Stimulated activated CD4-positive, alpha-beta T cell treated with anti-CD3 and anti-CD28 coated beads, Interleukin-12 subunit alpha, Interleukin-12 subunit beta, amount 100 ng/mL, for 24 hours (primary cell): ENCODE results near the gene ATP6V0E1.
A peak's percentile ranks its signal among the peaks of the same experiment; 100 is the strongest.

ENCODE experiments used
- DNase-seq, 2 experiments: peaks; one replicate each; pipeline ENCODE4 v3.0.0-alpha.2; 2020; ENCODE audit warnings: low read depth in 2 of 2

The ATP6V0E1 gene

DNA sequence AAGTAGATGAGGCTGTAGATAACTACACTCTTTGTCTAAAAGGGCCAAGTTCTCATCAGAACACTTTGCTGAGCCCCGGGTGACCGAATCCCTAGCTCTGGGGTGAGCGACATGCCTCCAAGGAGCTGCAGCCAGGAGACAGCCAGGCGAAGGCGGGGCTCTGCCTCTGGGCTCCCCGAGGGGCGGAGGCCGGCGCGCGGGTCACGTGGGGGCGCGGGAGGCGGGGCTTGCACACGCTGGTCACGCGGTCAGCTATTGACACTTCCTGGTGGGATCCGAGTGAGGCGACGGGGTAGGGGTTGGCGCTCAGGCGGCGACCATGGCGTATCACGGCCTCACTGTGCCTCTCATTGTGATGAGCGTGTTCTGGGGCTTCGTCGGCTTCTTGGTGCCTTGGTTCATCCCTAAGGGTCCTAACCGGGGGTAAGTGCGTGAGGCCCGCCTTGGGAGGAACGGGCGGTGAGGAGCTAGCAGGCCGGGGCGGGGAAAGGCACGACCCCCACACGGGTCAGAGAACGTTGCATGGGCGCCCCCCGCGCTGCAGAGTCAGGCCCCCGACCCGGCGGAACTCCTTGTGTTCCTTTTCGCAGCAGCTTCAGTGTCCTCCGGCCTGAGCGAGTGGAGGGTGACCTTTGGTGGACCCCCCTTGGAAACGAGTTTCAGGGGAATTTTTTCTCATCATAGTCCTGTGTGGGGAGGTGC lies at the start of gene ATP6V0E1:
Gene ATP6V0E1, plus strand, starts transcription at position 230 of the 702 bp plus-strand sequence. Its CDS starts 90 bp downstream, at position 320.
- peak; percentile 83 to 96 for DNase-seq

DNA sequence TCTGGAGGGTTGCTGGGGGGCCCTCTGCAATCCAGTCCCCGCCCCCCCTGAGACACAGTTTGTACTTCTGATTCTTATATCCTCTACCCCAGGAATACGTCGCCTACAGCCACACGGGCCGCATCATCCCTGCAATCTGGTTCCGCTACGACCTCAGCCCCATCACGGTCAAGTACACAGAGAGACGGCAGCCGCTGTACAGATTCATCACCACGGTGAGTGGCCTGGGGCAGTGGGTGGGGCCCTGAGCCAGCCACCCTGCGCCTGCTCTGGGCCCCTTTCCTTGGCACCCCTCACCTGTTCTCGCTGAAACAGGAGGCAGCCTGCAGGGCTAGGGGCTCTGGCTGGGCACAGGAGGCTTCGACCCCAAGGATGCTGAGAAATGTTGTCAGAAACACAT lies 48.5 kb upstream of the ATP6V0E1 start:
- DNase-seq: no peak

DNA sequence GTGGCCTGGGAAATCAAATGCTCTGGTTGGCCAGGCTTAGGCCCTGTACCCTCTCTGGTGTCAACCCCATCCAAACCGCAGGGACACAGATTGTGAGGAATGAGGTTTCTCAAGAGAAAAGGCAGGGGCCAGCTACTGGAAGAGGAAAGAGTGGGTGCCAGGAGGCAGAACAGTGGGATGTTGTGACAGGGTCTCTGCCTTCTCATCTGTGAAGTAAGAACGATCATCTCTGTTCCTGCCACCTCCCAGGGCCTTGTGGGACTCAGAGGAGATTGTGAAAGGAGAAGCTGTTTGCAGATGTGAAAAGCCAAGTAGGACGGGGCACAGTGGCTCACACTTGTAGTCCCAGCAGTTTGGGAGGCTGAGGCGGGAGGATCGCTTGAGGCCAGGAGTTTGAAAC lies 47.2 kb upstream of the ATP6V0E1 start:
- DNase-seq: no peak

DNA sequence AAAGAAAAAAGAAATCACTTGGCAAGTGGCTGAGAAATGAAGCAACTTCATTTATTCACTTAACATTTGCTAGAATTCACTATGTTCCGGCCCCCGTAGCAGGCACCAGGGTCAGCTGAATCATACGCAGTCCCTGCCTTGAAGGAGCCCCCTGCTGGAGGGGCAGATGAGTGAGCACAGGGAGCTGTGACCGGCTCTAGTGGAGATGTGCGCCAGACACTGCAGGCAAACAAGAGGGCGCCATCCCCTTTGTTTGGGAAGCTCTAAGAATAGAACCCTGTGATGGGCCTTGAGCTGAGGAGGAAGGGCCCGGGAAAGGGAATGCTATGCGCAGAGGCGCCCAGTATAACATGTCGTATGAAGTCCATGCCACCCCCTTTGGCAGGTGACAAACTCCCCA lies 44.5 kb upstream of the ATP6V0E1 start:
- no peak for DNase-seq

DNA sequence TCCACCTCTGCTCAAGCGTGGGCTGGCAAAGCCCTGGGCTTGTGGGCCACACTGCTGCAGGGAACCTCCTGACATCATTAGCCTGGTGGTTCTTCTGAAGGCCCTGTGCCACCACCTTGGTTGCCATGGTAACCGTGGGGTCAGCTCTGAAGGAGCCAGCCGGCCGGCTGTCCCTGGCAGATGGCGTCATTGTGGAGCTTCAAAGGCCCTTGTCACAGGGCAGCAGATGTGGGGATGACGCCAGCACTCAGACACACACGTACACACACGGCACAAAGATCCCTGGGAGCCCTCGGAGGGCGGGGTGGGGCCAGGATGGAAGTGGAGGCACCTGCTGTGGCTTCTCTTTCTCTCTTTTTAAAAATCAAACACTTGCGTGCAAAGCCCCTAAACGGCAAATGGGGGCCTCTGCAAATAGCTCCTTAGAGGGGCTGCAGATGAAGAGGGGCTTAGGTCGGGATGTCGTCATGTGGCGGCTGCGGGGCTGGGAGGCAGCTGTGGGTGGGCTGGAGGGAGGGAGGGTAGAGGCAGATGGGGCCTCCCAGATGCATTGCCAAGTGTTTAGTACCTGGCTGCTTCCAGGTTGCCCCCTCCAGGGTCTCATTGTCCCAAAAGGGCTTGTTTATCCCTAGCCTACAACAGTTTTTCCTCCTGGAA lies 43.8 kb upstream of the ATP6V0E1 start:
- DNase-seq: no peak

DNA sequence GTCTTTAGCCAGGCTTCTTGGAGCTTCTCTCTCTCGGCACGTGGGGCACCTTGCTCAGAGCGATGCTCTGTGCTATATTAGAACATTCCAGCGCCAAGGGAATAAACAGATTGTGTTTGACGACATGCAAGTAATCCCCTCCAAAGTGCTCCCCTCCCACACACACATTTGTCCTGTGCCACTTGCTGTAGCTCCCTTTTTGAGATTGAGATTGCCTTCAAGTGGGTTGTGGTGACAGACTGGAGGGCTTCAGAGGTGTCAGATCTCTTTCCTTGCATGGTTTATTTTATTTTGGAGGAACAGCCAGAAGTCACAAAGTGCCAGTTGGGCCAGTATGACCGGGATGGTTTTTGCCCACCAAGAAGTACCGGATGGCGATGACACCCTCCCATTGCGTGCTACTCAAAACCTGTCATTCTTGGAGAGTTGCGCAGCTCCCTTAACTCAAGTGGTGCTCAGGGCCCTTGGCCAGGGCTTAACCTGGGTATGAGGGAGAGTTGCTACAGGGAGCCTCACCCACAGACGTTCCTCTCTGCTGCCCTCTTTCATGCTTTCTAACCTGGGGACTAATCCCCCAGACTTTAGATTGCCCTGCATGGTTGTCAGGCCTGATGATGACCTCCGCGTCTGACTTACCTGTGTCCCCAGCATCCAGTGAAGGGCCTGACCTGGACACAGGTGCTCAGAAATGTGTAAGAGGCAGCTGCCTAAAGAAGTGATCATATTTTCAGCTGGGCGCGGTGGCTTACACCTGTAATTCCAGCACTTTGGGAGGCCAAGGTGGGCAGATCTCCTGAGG lies 43.1 kb upstream of the ATP6V0E1 start:
- DNase-seq: no peak

DNA sequence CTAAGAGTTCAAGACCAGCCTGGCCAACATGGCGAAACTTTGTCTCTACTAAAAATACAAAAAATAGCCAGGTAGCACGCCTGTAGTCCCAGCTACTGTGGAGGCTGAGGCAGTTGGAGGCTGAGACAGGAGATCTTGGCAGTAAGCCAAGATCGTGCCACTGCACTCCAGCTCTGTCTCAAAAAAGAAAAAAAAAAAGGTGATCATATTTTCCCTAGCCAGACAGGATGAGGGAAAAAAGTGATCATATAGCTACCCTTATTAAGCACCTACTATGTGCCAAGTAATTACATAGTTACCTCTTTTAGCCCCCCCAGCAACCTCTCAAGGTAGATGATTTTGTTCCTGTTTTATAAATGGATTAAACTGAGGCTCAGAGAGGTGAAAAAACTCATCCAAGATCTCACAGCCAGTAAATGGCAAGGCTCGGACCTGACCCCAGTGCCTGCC lies 42.5 kb upstream of the ATP6V0E1 start:
- DNase-seq: no peak

DNA sequence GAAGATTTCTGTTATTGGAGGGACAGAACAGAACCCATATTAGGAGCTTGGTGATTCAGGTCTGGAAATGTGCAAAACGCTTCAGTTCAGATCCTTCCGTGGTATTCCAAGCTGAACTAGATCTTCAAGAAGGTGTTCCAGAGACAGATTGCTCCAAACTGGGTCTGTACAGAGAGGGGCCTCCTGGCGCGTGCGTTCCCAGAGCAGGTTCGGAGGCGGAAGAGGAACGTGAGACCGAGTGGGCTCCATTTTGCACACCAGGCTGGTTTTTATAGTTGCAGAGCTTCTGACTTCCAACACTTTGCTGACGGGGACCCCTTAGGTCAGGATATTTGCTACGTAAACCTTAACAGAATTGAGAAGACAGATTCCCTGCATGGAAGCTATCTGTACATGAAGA lies 41.0 kb upstream of the ATP6V0E1 start:
- no peak for DNase-seq

DNA sequence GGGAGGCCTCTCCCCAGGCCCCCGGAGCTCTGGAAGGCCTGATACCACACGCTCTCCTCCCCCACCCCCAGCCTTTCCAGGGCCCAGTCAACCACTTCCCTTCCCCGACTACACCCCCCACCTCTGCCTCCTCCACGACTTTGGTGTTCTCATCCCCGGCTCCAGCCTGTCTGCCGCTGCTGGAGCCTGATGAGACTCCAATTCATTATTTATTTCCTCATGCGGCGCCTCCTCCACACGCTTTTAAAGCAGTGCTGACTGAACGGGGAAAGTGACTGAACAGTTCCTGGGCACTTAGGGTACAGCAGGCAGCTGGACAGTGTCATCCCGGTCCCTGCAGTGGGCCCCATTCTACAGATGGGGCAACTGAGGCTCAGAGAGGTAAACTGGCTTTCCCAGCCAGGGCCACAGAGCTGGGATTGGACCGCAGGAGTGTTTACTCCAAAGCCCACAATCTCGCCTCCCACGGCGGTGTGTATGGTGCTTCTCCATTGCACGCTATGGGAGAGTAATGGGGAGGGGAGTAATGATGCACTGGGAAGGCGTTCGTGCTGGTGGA lies 40.2 kb upstream of the ATP6V0E1 start:
- no peak for DNase-seq

DNA sequence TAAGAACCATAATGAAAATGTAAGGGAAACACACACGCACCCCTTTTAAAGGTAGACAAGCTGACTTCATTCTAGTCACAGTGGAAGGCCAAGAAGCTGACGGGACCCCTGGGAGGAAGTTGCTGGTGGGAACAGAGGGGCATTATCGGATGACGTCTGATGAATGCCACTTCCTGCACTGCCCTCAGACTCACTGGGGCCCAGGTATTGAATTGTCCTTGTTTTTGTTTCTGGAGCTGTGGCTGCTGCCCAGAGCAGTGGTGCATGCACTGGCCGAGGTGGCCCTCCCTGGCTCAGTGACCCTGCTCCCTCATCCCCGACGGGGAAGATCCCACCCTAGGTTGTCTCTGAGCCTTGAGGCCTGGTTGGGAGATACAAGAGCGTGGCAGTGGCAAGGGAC lies 39.7 kb upstream of the ATP6V0E1 start:
- no peak for DNase-seq

DNA sequence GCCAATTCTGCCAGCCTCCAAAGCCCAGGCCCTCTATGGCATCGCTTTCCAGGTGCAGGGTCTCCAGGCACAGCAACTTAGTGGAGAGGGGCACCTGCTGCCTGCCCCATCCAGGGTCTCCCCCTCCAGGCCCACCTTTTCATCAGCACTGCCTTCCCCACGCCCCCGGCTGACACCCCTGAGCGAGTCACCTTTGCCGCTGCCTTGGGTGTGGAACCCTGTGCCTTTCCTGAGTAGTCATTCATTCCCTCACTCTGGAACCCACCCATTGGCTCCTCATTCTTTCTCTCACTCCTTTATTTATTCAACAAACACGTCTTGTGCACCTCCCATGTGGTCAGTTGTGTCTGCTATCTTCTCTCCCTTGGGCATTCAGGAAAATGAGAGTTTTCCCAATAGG lies 38.8 kb upstream of the ATP6V0E1 start:
- DNase-seq: no peak

DNA sequence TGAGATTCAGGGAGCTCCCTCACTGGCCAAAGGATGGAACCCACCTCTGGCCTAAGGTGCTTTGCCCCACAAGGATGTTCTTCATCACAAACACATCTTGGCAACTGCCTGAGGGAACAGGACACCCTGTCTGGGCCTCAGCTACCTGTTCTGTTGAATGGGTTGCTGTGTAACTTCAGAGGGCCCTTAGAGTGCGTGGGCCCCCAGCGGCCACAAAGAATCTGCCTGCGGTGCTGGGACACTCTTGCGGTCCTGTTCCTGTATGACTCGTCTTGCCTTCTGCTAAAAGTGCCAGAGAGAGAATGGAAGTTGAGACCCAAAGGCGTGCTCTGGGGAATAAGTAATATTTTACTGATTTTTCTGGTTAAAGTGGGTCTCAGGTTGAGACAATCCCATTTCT lies 38.4 kb upstream of the ATP6V0E1 start:
- no peak for DNase-seq

DNA sequence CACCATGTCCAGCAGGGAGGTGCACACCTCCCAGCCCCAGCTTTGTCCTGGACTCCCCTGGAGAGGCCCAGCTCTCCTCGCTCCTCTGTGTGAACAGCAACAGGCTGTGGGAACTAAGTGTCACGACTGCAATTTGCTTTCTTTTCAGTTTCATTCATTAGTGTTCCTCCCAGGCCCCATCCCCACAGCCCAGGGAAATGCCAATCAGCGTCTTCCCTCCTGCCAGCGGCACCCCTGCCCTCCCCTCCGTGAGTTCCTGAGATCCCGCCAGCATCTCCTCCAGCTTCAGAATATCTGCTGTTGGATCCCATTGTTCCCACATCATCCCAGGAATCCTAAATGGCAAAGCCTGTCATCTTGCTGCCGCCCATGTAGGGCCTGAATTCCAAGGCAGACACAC lies 37.4 kb upstream of the ATP6V0E1 start:
- DNase-seq: no peak

DNA sequence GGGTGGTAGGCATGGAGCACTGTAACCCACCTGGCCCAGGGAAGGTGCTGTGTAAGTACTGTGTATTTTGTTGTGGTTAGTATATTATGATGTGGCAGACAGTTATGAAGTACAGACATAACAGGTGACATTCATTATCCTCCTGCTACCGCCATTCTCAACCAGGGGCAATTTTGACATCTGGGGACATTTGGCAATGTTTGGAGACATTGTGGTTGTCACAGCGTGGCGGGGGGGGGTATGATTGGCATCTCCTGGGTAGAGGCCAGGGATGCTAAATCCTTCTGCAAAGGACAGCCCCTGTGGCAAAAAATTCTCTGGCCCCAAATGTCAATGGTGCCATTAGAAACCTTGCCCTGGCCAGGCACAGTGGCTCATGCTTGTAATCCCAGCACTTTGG lies 34.1 kb upstream of the ATP6V0E1 start:
- DNase-seq: no peak

DNA sequence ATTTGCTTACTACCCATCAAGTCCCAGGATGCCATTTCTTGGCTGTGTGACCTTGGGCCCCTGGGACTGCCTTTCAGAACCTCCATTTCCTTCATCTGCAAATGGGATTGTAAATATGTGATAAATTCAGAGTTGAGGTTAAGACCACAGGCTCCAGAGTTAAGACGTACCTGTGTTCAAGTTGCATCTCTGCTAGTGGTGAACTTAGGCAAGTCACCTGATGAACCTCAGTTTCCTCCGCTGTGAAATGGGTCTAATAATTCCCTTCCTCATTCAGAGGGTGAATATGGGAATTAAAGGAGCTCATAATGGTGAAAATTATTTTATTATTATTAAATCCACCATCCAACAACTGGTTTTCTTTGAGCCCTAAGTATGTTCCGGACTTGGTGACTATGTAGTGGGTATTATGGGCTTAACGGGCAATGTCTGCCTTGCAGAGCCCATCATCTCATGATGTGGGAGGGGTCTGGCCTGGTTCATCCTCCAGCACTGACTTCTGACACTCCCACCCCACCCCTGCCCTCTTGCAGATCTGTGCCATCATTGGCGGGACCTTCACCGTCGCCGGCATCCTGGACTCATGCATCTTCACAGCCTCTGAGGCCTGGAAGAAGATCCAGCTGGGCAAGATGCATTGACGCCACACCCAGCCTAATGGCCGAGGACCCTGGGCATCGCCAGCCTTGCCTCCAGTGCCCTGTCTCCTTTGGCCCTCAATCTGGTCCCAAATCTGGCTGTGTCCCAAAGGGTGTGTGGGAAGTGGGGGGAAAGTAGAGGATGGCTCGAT lies 33.2 kb upstream of the ATP6V0E1 start:
- DNase-seq: no peak

DNA sequence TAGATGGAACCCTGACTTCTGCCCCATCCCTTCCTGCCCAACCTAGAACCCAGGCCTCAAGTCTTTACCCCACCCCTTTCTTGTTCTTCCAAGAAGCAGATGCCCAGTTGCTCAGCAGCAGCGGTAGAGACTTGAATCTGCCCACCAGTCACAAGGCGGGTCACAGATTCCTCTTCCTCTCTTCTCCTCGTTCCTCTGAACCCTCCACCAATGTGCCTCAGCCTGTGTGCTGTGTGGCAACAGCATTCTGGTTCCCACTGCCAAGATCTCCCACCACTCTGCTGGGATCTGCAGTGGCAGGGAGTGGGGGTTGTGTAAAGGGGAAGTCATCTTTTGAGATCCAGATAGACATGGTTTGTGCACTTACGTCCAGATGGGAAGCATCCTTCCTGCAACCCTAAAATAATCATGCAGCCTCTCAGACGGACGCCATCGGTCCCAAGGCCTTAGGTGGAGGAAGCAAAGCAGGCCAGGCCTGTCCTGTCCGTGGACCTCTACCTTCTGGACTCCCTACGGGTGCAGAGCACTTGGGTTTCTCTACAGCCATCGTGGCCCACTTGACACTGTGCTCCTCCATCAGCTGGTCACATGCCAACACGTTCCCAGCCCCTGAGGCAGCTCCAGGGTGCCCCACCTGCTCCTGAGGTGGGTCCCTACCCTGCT lies 32.1 kb upstream of the ATP6V0E1 start:
- no peak for DNase-seq

DNA sequence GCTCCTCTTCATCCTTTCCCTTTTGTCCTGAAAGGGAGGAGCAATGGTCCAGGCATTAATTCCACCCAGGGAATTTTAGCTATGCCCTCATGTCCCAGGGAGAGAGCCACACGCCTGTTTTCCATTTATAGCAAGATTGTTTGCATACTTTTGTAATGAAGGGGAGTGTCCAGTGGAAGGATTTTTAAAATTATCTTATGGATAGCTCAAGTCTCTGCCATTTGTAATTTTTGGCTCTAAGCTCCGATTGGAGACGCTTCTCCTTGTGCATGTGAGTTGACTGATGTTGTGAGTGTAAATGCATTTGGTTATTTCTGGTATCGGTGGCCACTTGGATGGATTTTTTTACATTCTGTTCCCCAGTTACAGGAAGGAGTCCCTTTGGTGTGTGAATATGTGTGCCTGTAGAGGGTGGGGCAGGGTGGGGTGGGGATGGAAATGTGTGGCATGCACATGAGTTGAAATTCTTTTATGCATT lies 31.5 kb upstream of the ATP6V0E1 start:
- DNase-seq: no peak

DNA sequence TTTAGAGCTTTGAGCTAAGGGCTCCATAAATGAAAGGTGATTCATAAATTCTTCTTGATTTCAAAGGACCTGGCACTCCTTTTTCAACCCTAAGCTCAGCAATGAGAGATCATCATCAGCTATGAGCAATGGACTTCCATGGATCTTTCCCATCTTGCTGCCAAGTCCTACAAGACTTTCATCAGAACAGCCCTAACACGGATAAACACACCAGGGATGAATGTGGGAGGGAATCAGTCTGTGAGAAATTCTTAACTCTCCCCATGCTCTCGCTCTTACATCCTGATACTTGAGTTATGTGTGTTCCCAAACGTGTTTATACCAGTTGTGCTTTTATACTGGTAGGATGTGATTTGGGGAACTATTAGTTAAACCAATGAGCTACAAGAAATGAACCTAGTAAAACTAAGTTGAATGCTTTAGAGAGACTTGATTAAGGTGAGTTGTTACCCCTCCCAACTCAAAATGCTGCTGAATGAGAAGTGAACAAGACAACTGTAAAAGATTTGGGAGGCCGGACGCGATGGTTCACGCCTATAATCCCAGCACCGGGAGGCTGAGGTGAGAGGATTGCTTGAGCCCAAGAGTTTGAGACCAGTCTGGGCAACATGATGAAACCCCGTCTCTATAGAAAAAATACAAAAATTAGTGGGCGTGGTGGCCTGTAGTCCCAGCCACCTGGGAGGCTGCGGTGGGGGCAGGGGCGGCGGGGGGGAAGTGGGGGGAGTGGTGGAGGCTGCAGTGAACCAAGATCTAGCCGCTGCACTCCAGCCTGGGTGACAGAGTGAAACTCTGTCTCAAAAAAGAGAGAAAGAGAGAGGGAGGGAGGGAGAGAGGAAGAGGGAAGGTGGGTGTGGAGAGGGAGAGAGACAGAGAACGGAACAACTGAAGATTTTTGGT lies 29.5 kb upstream of the ATP6V0E1 start:
- no peak for DNase-seq

DNA sequence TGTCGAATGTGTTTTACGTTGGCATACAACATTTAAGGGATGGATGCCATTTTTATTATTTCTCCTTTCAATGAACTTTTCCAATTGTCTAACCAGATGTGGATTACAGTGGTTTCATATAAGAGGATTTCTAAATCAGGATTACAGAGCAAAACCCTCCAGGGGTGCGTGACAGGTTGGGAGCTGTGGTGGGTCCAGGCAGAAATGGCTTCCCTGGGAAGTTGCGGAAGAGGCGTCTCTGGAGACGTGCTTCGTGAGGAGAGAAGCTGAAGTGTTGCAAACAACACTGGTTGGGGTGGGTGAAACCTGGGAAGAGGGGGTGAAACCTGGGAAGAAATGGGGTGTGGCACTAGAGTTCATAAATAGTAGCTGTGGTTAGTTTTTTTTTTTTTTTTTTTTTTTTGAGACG lies 28.8 kb upstream of the ATP6V0E1 start:
- DNase-seq: no peak

DNA sequence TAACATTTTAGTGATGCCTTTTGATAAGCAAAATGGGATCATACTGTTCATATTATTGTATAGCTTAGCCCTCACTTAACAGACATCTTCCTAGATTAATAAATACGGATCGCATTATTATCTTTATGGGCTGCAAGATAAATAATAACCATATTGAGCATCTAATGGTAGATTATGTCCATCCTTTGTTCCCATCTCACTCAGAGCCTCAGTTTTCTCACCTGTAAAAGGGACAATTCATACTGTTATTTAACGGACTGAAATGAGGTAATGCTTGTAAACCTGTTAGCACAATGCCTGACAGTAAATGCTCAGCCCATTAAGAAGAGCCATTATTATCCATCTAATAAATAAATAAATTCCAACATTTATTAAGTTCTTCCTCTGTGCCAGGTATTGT lies 27.3 kb upstream of the ATP6V0E1 start:
- DNase-seq: no peak
